ENCODE measurements around the gene EDEM2.
"Not testable (repeated sequence)": the region's sequence is repeated elsewhere in the genome, so short reads cannot be mapped to it uniquely, and the experiment has no call there.

EDEM2 gene

GRCh38 chr20:35146920-35147574, at the start of gene EDEM2:
Gene EDEM2, minus strand, starts transcription at chr20:35147336. Its CDS starts 78 bp downstream, at chr20:35147258.
- DNase-seq, result peak; percentile 95

GRCh38 chr20:35196313-35196712, 49.2 kb upstream of the EDEM2 start:
- no peak for DNase-seq

- not testable (repeated sequence) for DNase-seq
Observed at GRCh38 chr20:35193031-35193791, 46.1 kb upstream of the EDEM2 start.

GRCh38 chr20:35192118-35192872, 45.2 kb upstream of the EDEM2 start:
- DNase-seq, result no peak

- DNase-seq, result no peak
Observed at GRCh38 chr20:35191419-35192117, 44.4 kb upstream of the EDEM2 start.

GRCh38 chr20:35190556-35190955, 43.4 kb upstream of the EDEM2 start:
- DNase-seq, result no peak

- DNase-seq, result not testable (repeated sequence)
Observed at GRCh38 chr20:35189223-35189622, 42.1 kb upstream of the EDEM2 start.

GRCh38 chr20:35187584-35188190, 40.6 kb upstream of the EDEM2 start:
- no peak for DNase-seq

GRCh38 chr20:35186691-35187289, 39.7 kb upstream of the EDEM2 start:
- not testable (repeated sequence) for DNase-seq

GRCh38 chr20:35181731-35182130, 34.6 kb upstream of the EDEM2 start:
- DNase-seq, result no peak

- DNase-seq, result no peak
Observed at GRCh38 chr20:35180266-35180665, 33.1 kb upstream of the EDEM2 start.

- no peak for DNase-seq
Observed at GRCh38 chr20:35179292-35180212, 32.4 kb upstream of the EDEM2 start.

- DNase-seq, result no peak
Observed at GRCh38 chr20:35176132-35176531, 29.0 kb upstream of the EDEM2 start.

- DNase-seq, result no peak
Observed at GRCh38 chr20:35174458-35175216, 27.5 kb upstream of the EDEM2 start.

- DNase-seq, result no peak
Observed at GRCh38 chr20:35173576-35174192, 26.5 kb upstream of the EDEM2 start.

GRCh38 chr20:35172434-35172806, 25.3 kb upstream of the EDEM2 start:
- DNase-seq, result no peak

- DNase-seq, result no peak
Observed at GRCh38 chr20:35171753-35172433, 24.8 kb upstream of the EDEM2 start, which contains the start of gene PROCR. Gene PROCR, plus strand, starts transcription at chr20:35172072. Its CDS starts 83 bp downstream, at chr20:35172155.

- no peak for DNase-seq
Observed at GRCh38 chr20:35171438-35171752, 24.3 kb upstream of the EDEM2 start.
